ENCODE data around the gene RTF1.
"Not testable (repeated sequence)": the region's sequence is repeated elsewhere in the genome, so short reads cannot be mapped to it uniquely, and the experiment has no call there.

Gene RTF1
- total RNA-seq, result 62.9 to 76.5 (median 75.8) reads per million in 3 experiments

GRCh38 chr15:41416742-41417417, at the start of gene RTF1:
TSS of gene RTF1 (plus strand) at chr15:41417095. CDS start at chr15:41417116, 21 bp downstream.
- peak; percentile 93 for DNase-seq

GRCh38 chr15:41367418-41367817, 49.5 kb upstream of the RTF1 start:
- no peak for DNase-seq

GRCh38 chr15:41377978-41378377, 38.9 kb upstream of the RTF1 start:
- no peak for DNase-seq

GRCh38 chr15:41383974-41384749, 32.7 kb upstream of the RTF1 start:
- DNase-seq, result not testable (repeated sequence)

GRCh38 chr15:41387646-41388045, 29.2 kb upstream of the RTF1 start:
- no peak for DNase-seq

- no peak for DNase-seq
Measured at GRCh38 chr15:41392659-41393058, 24.2 kb upstream of the RTF1 start.

GRCh38 chr15:41394924-41395323, 22.0 kb upstream of the RTF1 start:
- no peak for DNase-seq

- DNase-seq, result no peak
Measured at GRCh38 chr15:41396111-41396510, 20.8 kb upstream of the RTF1 start.

GRCh38 chr15:41401904-41402267, 15.0 kb upstream of the RTF1 start:
- no peak for DNase-seq

- no peak for DNase-seq
Measured at GRCh38 chr15:41407341-41407740, 9.6 kb upstream of the RTF1 start.

GRCh38 chr15:41408234-41408641, 8.7 kb upstream of the RTF1 start:
- DNase-seq, result no peak

- DNase-seq, result no peak
Measured at GRCh38 chr15:41411031-41411430, 5.9 kb upstream of the RTF1 start.

GRCh38 chr15:41411441-41411840, 5.5 kb upstream of the RTF1 start:
- no peak for DNase-seq

- no peak for DNase-seq
Measured at GRCh38 chr15:41416128-41416741, 660 bp upstream of the RTF1 start.

GRCh38 chr15:41417418-41418195, 712 bp downstream of the RTF1 start:
- DNase-seq, result no peak

- no peak for DNase-seq
Measured at GRCh38 chr15:41423979-41424659, 7.2 kb downstream of the RTF1 start.

GRCh38 chr15:41424809-41425208, 7.9 kb downstream of the RTF1 start:
- no peak for DNase-seq

- not testable (repeated sequence) for DNase-seq
Measured at GRCh38 chr15:41425907-41426306, 9.0 kb downstream of the RTF1 start.

- DNase-seq, result no peak
Measured at GRCh38 chr15:41429003-41429890, 12.4 kb downstream of the RTF1 start.

- DNase-seq, result no peak
Measured at GRCh38 chr15:41435037-41435786, 18.3 kb downstream of the RTF1 start.

- DNase-seq, result no peak
Measured at GRCh38 chr15:41437448-41437847, 20.6 kb downstream of the RTF1 start.
